ENCODE results near the gene ITSN1. TPM values are rescaled to one million over a fixed set of nuclear protein-coding genes. Genes with fewer than 3 reads are reported as not detected.

Gene ITSN1
- total and polyA plus RNA-seq, 2 donors: 7.2 to 7.4 TPM

DNA sequence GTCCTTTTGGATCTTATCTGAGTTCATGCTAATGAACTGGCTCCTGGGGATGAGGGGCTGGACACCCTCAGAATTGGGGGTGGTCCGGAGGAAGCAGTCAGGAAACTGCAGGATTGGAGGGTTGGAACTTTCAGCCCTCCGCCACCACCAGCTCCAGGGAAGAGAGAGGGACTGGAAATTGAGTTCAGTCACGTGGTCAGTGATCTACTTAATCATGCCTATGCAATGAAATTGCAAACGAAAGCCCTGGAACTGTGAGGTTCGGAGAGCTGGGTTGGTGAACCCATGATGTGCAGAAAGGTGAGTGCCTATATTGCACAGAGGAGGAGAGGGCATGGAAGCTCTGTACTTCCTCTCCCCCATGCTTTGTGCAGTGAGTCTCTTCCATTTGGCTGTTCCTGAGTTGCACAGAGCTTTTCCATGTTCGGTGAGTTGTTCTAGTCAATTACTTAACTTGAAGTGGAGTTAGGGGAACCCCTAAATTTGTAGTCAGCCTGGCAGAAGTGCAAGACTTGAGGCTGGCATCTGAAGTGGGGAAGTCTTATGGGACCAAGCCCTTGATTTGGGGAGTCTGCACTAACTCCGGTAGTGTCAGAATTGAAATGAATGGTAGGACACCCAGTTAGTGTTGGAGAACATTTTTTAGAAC lies 16.7 kb downstream of the ITSN1 start:
- Histone ChIP-seq H3K4me1 (ENCODE audit: control insufficient read depth in 2 of 2, insufficient read depth in 2 of 2, low read length in 2 of 2) (peaks cover 0 to 2% of the 10 kb centered on the region in 2 donors), H3K27me3 (ENCODE audit: control insufficient read depth in 2 of 2, insufficient read depth in 1 of 2, low read length in 1 of 2) (no peaks in the 10 kb centered on the region), H3K4me3 (ENCODE audit: low read length in 2 of 2) (no peak overlapping the region), H3K27ac (ENCODE audit: low read depth in 1 of 2, low read length in 1 of 2) (no peak overlapping the region), H3K36me3 (ENCODE audit: control insufficient read depth in 2 of 2, insufficient read depth in 2 of 2, low read length in 1 of 2) (no peaks in the 10 kb centered on the region), H3K9me3 (ENCODE audit: control insufficient read depth in 2 of 2, insufficient read depth in 1 of 2, low read length in 1 of 2) (no peaks in the 10 kb centered on the region)
- DNase-seq (ENCODE audit: low read depth in 6 of 9, low spot score in 9 of 9): no peak
- 97% methylated on average over 7 of the region's 7 CpGs for WGBS

DNA sequence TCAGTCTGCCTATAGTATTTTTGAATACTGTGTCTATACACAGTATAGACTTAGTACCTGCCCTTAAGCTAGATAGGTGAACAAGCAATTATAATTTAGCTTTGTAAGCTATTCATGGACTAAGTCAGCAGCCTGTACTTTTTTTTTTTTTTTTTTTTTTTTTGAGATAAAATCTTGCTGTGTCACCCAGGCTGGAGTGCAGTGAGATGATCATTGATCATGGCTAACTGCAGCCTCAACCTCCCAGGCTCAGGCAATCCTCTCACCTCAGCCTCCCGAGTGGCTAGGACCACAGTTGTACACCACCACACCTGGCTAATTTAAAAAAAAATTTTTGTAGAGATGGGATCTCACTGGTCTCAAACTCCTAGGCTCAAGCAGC lies 17.3 kb downstream of the ITSN1 start:
- Histone ChIP-seq H3K9me3 (ENCODE audit: control insufficient read depth in 2 of 2, insufficient read depth in 1 of 2, low read length in 1 of 2) (no peaks in the 10 kb centered on the region), H3K27me3 (ENCODE audit: control insufficient read depth in 2 of 2, insufficient read depth in 1 of 2, low read length in 1 of 2) (no peaks in the 10 kb centered on the region), H3K27ac (ENCODE audit: low read depth in 1 of 2, low read length in 1 of 2) (no peak overlapping the region), H3K4me3 (ENCODE audit: low read length in 2 of 2) (no peak overlapping the region), H3K4me1 (ENCODE audit: control insufficient read depth in 2 of 2, insufficient read depth in 2 of 2, low read length in 2 of 2) (peaks cover 0 to 2% of the 10 kb centered on the region in 2 donors), H3K36me3 (ENCODE audit: control insufficient read depth in 2 of 2, insufficient read depth in 2 of 2, low read length in 1 of 2) (no peaks in the 10 kb centered on the region)
- no peak for DNase-seq (ENCODE audit: low read depth in 6 of 9, low spot score in 9 of 9)
- 95% methylated on average over 1 of the region's 1 CpG for WGBS

DNA sequence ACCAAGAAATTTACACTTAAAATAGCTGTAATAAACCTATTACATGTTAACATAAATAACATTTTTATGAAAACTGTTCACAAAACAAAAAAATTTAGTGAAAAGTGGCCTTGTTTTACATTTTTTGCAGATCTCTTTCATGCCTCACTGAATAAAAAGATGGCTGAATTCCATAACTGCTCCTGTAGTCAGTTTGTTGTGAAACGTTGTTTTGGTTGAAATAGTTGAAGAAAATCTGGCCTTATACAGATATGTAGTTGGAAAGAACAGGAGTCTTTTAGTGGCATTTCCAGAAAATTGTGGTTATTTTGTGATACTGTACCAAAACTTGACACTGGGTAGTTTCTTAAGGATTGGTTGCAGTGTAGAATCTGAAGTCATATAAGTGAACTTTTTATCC lies 18.1 kb downstream of the ITSN1 start:
- H3K27me3 ChIP-seq (ENCODE audit: control insufficient read depth in 2 of 2, insufficient read depth in 1 of 2, low read length in 1 of 2): no peaks in the 10 kb centered on the region
- no peaks in the 10 kb centered on the region for H3K36me3 ChIP-seq (ENCODE audit: control insufficient read depth in 2 of 2, insufficient read depth in 2 of 2, low read length in 1 of 2)
- no peaks in the 10 kb centered on the region for H3K9me3 ChIP-seq (ENCODE audit: control insufficient read depth in 2 of 2, insufficient read depth in 1 of 2, low read length in 1 of 2)
- WGBS: 95% methylated on average over 1 of the region's 1 CpG
- no peak for DNase-seq (ENCODE audit: low read depth in 6 of 9, low spot score in 9 of 9)
- no peak overlapping the region for H3K4me3 ChIP-seq (ENCODE audit: low read length in 2 of 2)
- no peak overlapping the region for H3K27ac ChIP-seq (ENCODE audit: low read depth in 1 of 2, low read length in 1 of 2)
- no peaks in the 10 kb centered on the region for H3K4me1 ChIP-seq (ENCODE audit: control insufficient read depth in 2 of 2, insufficient read depth in 2 of 2, low read length in 2 of 2)

DNA sequence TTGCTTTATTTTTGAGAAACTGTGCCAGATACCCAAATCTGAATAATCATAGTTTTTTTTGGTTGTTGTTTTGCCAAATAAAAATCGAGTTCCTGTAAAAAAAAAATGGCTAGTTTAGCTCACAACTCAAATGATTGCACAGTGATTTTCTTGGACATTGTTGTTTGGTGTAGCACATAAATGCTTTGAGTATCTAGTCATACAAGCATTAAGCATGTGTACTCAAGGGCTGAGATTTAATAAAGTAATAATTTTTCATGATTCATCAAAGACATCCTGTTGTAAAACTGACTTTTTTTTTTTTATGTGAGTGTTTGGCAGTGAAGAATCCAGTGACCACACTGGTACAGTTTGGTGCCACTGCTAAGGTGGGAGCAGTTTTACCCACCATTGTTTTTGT lies 18.8 kb downstream of the ITSN1 start:
- Histone ChIP-seq H3K9me3 (ENCODE audit: control insufficient read depth in 2 of 2, insufficient read depth in 1 of 2, low read length in 1 of 2) (no peaks in the 10 kb centered on the region), H3K36me3 (ENCODE audit: control insufficient read depth in 2 of 2, insufficient read depth in 2 of 2, low read length in 1 of 2) (no peaks in the 10 kb centered on the region), H3K4me1 (ENCODE audit: control insufficient read depth in 2 of 2, insufficient read depth in 2 of 2, low read length in 2 of 2) (no peaks in the 10 kb centered on the region), H3K27ac (ENCODE audit: low read depth in 1 of 2, low read length in 1 of 2) (no peak overlapping the region), H3K4me3 (ENCODE audit: low read length in 2 of 2) (no peak overlapping the region), H3K27me3 (ENCODE audit: control insufficient read depth in 2 of 2, insufficient read depth in 1 of 2, low read length in 1 of 2) (no peaks in the 10 kb centered on the region)
- DNase-seq (ENCODE audit: low read depth in 6 of 9, low spot score in 9 of 9): no peak
- WGBS: 96% methylated on average over 1 of the region's 1 CpG

DNA sequence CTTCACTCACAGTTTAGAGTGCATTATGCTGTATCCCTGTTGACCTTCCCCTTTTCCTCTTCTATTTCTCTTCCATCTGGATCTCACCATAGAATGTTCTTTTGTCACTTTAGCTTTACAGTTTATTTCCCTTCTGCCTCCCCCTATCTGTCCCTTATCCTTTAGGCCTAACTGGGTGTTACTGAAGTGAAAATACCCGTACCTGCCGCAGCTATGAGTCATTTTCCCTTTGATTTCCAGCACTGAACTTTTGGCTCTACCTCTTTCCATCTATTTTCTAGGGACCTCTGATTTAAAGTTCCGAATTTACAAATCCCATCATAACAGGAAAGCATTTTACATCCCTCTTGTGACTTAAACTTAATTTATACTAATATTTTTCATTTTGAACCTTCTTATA lies 19.7 kb downstream of the ITSN1 start:
- 95% methylated on average over 3 of the region's 3 CpGs for WGBS
- Histone ChIP-seq H3K27me3 (ENCODE audit: control insufficient read depth in 2 of 2, insufficient read depth in 1 of 2, low read length in 1 of 2) (no peaks in the 10 kb centered on the region), H3K4me1 (ENCODE audit: control insufficient read depth in 2 of 2, insufficient read depth in 2 of 2, low read length in 2 of 2) (no peaks in the 10 kb centered on the region)

DNA sequence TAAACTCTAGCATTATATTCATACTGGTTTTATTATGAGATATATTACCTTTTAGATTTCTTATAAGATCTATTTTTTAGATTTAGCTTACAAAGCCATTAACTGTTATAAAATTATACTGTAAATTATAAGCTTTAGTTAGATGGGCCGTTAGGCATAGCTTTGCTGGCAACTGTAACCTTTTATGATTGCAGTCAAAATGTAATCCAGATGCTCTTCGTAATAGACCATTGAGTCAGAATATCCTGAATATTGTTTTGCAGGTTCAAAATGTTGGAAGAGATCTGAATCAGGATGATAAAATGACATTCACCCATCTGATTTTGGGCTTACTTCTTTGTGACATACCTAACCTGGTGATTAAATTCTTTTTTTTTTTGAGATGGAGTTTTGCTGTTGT lies 20.9 kb downstream of the ITSN1 start:
- WGBS: 98% methylated on average over 2 of the region's 2 CpGs
- Histone ChIP-seq H3K4me1 (ENCODE audit: control insufficient read depth in 2 of 2, insufficient read depth in 2 of 2, low read length in 2 of 2) (peaks cover 0 to 3% of the 10 kb centered on the region in 2 donors), H3K4me3 (ENCODE audit: low read length in 2 of 2) (no peak overlapping the region), H3K27me3 (ENCODE audit: control insufficient read depth in 2 of 2, insufficient read depth in 1 of 2, low read length in 1 of 2) (no peaks in the 10 kb centered on the region), H3K9me3 (ENCODE audit: control insufficient read depth in 2 of 2, insufficient read depth in 1 of 2, low read length in 1 of 2) (no peaks in the 10 kb centered on the region), H3K27ac (ENCODE audit: low read depth in 1 of 2, low read length in 1 of 2) (no peak overlapping the region), H3K36me3 (ENCODE audit: control insufficient read depth in 2 of 2, insufficient read depth in 2 of 2, low read length in 1 of 2) (no peaks in the 10 kb centered on the region)
- no peak for DNase-seq (ENCODE audit: low read depth in 6 of 9, low spot score in 9 of 9)

More for the DNA sequence above, 19.7 kb downstream of the ITSN1 start:
- H3K9me3 ChIP-seq (ENCODE audit: control insufficient read depth in 2 of 2, insufficient read depth in 1 of 2, low read length in 1 of 2): no peaks in the 10 kb centered on the region
- no peak overlapping the region for H3K4me3 ChIP-seq (ENCODE audit: low read length in 2 of 2)
- no peak for DNase-seq (ENCODE audit: low read depth in 6 of 9, low spot score in 9 of 9)
- no peaks in the 10 kb centered on the region for H3K36me3 ChIP-seq (ENCODE audit: control insufficient read depth in 2 of 2, insufficient read depth in 2 of 2, low read length in 1 of 2)
- H3K27ac ChIP-seq (ENCODE audit: low read depth in 1 of 2, low read length in 1 of 2): no peak overlapping the region

DNA sequence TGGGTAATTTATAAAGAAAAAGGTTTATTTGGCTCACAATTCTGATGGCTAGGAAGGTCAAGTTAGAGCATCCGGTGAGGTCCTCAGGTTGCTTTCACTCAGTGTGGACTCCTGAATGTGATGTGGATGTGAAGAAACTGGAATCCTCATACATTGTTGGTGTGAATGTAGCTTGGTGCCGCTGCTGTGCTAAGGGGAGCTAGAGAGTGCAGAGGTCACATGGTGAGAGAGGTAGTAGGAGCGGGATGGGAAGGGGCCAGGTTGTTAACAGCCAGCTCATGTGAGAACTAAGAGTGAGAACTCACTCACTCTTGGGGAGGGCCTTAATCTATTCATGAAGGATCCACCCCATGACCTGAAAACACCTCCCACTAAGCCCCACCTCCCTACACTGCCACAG lies 21.8 kb downstream of the ITSN1 start:
- no peaks in the 10 kb centered on the region for H3K27me3 ChIP-seq (ENCODE audit: control insufficient read depth in 2 of 2, insufficient read depth in 1 of 2, low read length in 1 of 2)
- no peaks in the 10 kb centered on the region for H3K9me3 ChIP-seq (ENCODE audit: control insufficient read depth in 2 of 2, insufficient read depth in 1 of 2, low read length in 1 of 2)
- no peaks in the 10 kb centered on the region for H3K36me3 ChIP-seq (ENCODE audit: control insufficient read depth in 2 of 2, insufficient read depth in 2 of 2, low read length in 1 of 2)
- no peak overlapping the region for H3K4me3 ChIP-seq (ENCODE audit: low read length in 2 of 2)
- H3K27ac ChIP-seq (ENCODE audit: low read depth in 1 of 2, low read length in 1 of 2): no peak overlapping the region
- no peak for DNase-seq (ENCODE audit: low read depth in 6 of 9, low spot score in 9 of 9)
- peaks cover 0 to 3% of the 10 kb centered on the region in 2 donors for H3K4me1 ChIP-seq (ENCODE audit: control insufficient read depth in 2 of 2, insufficient read depth in 2 of 2, low read length in 2 of 2)
- 98% methylated on average over 3 of the region's 3 CpGs for WGBS

DNA sequence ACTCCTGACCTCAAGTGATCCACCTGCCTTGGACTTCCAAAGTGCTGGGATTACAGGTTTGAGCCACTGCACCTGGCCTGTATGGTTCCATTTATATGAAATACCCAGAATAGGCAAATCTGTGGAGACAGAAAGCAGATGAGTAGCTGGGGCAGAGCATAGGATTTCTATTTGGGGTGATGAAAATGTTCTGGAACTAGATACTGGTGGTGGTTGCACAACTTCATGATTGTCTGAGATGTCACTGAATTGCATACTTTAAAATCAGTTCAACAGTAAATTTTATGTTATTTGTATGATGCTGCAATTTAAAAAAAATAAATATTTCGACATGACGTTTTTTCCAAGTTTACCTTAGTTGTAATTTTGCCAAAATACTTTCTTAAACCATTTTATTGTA lies 23.9 kb downstream of the ITSN1 start:
- no peak overlapping the region for H3K4me3 ChIP-seq (ENCODE audit: low read length in 2 of 2)
- no peaks in the 10 kb centered on the region for H3K36me3 ChIP-seq (ENCODE audit: control insufficient read depth in 2 of 2, insufficient read depth in 2 of 2, low read length in 1 of 2)
- WGBS: 95% methylated on average over 2 of the region's 2 CpGs
- no peak overlapping the region for H3K27ac ChIP-seq (ENCODE audit: low read depth in 1 of 2, low read length in 1 of 2)
- no peaks in the 10 kb centered on the region for H3K27me3 ChIP-seq (ENCODE audit: control insufficient read depth in 2 of 2, insufficient read depth in 1 of 2, low read length in 1 of 2)
- peaks cover 0 to 3% of the 10 kb centered on the region in 2 donors for H3K4me1 ChIP-seq (ENCODE audit: control insufficient read depth in 2 of 2, insufficient read depth in 2 of 2, low read length in 2 of 2)
- no peaks in the 10 kb centered on the region for H3K9me3 ChIP-seq (ENCODE audit: control insufficient read depth in 2 of 2, insufficient read depth in 1 of 2, low read length in 1 of 2)
- no peak for DNase-seq (ENCODE audit: low read depth in 6 of 9, low spot score in 9 of 9)

DNA sequence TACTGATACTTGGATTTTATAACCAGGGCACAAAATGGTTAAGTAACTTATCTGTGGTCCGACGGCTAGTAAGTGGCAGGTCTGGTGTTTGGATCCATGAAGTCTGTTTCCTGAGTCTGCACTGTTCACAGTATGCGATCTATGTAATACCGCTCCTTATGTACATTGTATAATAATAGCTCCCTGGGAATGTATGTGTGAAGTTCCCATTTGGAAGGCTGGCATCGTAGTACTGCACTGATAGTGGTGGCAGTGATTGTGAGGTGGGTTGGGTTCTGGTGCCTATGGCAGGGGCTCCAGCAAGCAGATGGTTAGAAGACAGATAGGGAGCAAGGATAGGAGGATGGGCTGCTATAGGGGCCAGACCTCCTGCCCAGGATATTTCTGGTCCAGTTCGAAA lies 25.3 kb downstream of the ITSN1 start:
- no peak for DNase-seq (ENCODE audit: low read depth in 6 of 9, low spot score in 9 of 9)
- Histone ChIP-seq H3K36me3 (ENCODE audit: control insufficient read depth in 2 of 2, insufficient read depth in 2 of 2, low read length in 1 of 2) (no peaks in the 10 kb centered on the region), H3K4me3 (ENCODE audit: low read length in 2 of 2) (no peak overlapping the region), H3K27me3 (ENCODE audit: control insufficient read depth in 2 of 2, insufficient read depth in 1 of 2, low read length in 1 of 2) (no peaks in the 10 kb centered on the region), H3K27ac (ENCODE audit: low read depth in 1 of 2, low read length in 1 of 2) (no peak overlapping the region), H3K9me3 (ENCODE audit: control insufficient read depth in 2 of 2, insufficient read depth in 1 of 2, low read length in 1 of 2) (no peaks in the 10 kb centered on the region), H3K4me1 (ENCODE audit: control insufficient read depth in 2 of 2, insufficient read depth in 2 of 2, low read length in 2 of 2) (peaks cover 0 to 3% of the 10 kb centered on the region in 2 donors)
- 96% methylated on average over 6 of the region's 6 CpGs for WGBS
